ENCODE results near the gene ZBTB8B. TPM values are rescaled to one million over a fixed set of nuclear protein-coding genes. Genes with fewer than 3 reads are reported as not detected.
"Not testable (repeated sequence)": the region's sequence is repeated elsewhere in the genome, so short reads cannot be mapped to it uniquely, and the experiment has no call there.

ZBTB8B gene
- total RNA-seq, 2 experiments from 2014 or later, result not detected

- no peaks in the 10 kb centered on the region for H3K36me3 Mint-ChIP-seq
- H3K4me1 Mint-ChIP-seq, result no peaks in the 10 kb centered on the region
- H3K4me3 Mint-ChIP-seq, result no peak overlapping the region
- no peak for ATAC-seq (ENCODE audit: low read depth)
- no peak for DNase-seq
- peaks cover 4% of the 10 kb centered on the region for H3K27me3 Mint-ChIP-seq
- H3K27ac Mint-ChIP-seq, result no peak overlapping the region
- POLR2A ChIA-PET, result no interaction called here
- H3K9me3 Mint-ChIP-seq, result peaks cover 5% of the 10 kb centered on the region
These were observed 10.1 kb upstream of the ZBTB8B start for GRCh38 chr1:32454726-32455125.

GRCh38 chr1:32455958-32456357 lies 8.9 kb upstream of the ZBTB8B start:
- no peaks in the 10 kb centered on the region for H3K36me3 Mint-ChIP-seq
- no peak overlapping the region for H3K27ac Mint-ChIP-seq
- ATAC-seq (ENCODE audit: low read depth) (no peak), DNase-seq (no peak)
- no peaks in the 10 kb centered on the region for H3K4me1 Mint-ChIP-seq
- no peak overlapping the region for H3K4me3 Mint-ChIP-seq
- POLR2A ChIA-PET, result no interaction called here
- peaks cover 5% of the 10 kb centered on the region for H3K9me3 Mint-ChIP-seq
- peaks cover 4% of the 10 kb centered on the region for H3K27me3 Mint-ChIP-seq

- H3K4me1 Mint-ChIP-seq; DNase-seq; H3K9me3 Mint-ChIP-seq; H3K27ac Mint-ChIP-seq; H3K4me3 Mint-ChIP-seq; POLR2A ChIA-PET; ATAC-seq (ENCODE audit: low read depth); H3K36me3 Mint-ChIP-seq: not testable (repeated sequence)
- H3K27me3 Mint-ChIP-seq, result peaks cover 24% of the 10 kb centered on the region
These were observed 6.1 kb upstream of the ZBTB8B start for GRCh38 chr1:32458798-32459197.

- Mint-ChIP-seq H3K27me3 (peaks cover 58% of the 10 kb centered on the region), H3K4me1 (peaks cover 13% of the 10 kb centered on the region)
- ATAC-seq (ENCODE audit: low read depth); H3K4me3 Mint-ChIP-seq; POLR2A ChIA-PET; H3K27ac Mint-ChIP-seq; H3K9me3 Mint-ChIP-seq; H3K36me3 Mint-ChIP-seq; DNase-seq: not testable (repeated sequence)
These were observed 1.9 kb upstream of the ZBTB8B start for GRCh38 chr1:32462977-32463376.

GRCh38 chr1:32464191-32464715 lies 619 bp upstream of the ZBTB8B start:
- Mint-ChIP-seq H3K36me3 (peaks cover 5% of the 10 kb centered on the region), H3K4me1 (peaks cover 13% of the 10 kb centered on the region), H3K27me3 (peaks cover 60% of the 10 kb centered on the region), H3K4me3 (peak overlapping the region; percentile 69), H3K27ac (no peak overlapping the region), H3K9me3 (peaks cover 2% of the 10 kb centered on the region)
- no peak for ATAC-seq (ENCODE audit: low read depth)
- DNase-seq, result no peak
- POLR2A ChIA-PET, result interaction anchor here (0.6 kb wide), 1 partner anchor 173 kb away, joined by 4 read pairs; the partner anchor contains the start of gene HDAC1

- peak overlapping the region; percentile 69 for H3K4me3 Mint-ChIP-seq
- H3K36me3 Mint-ChIP-seq, result peaks cover 5% of the 10 kb centered on the region
- no peak for ATAC-seq (ENCODE audit: low read depth)
- DNase-seq, result no peak
- no peak overlapping the region for H3K27ac Mint-ChIP-seq
- H3K27me3 Mint-ChIP-seq, result peaks cover 69% of the 10 kb centered on the region
- POLR2A ChIA-PET, result interaction anchor here (0.5 kb wide), 1 partner anchor 247 kb away, joined by 4 read pairs; no protein-coding TSS in a partner anchor
- no peaks in the 10 kb centered on the region for H3K9me3 Mint-ChIP-seq
- peaks cover 13% of the 10 kb centered on the region for H3K4me1 Mint-ChIP-seq
These were observed 684 bp downstream of the ZBTB8B start for GRCh38 chr1:32465578-32465933.

- Mint-ChIP-seq H3K27ac (no peak overlapping the region), H3K4me1 (peaks cover 13% of the 10 kb centered on the region), H3K9me3 (no peaks in the 10 kb centered on the region), H3K4me3 (no peak overlapping the region), H3K36me3 (peaks cover 5% of the 10 kb centered on the region), H3K27me3 (peaks cover 74% of the 10 kb centered on the region)
- no peak for DNase-seq
- no peak for ATAC-seq (ENCODE audit: low read depth)
- POLR2A ChIA-PET, result no interaction called here
These were observed 1.9 kb downstream of the ZBTB8B start for GRCh38 chr1:32466761-32467160.

GRCh38 chr1:32468791-32469190 lies 3.9 kb downstream of the ZBTB8B start:
- no peak for ATAC-seq (ENCODE audit: low read depth)
- Mint-ChIP-seq H3K27ac (no peak overlapping the region), H3K4me3 (no peak overlapping the region), H3K4me1 (peaks cover 13% of the 10 kb centered on the region), H3K27me3 (peaks cover 54% of the 10 kb centered on the region), H3K9me3 (no peaks in the 10 kb centered on the region), H3K36me3 (peaks cover 5% of the 10 kb centered on the region)
- POLR2A ChIA-PET, result no interaction called here
- DNase-seq, result no peak

- Mint-ChIP-seq H3K4me3 (no peak overlapping the region), H3K9me3 (no peaks in the 10 kb centered on the region), H3K27ac (no peak overlapping the region), H3K4me1 (peaks cover 3% of the 10 kb centered on the region), H3K27me3 (peaks cover 41% of the 10 kb centered on the region), H3K36me3 (peaks cover 2% of the 10 kb centered on the region)
- ATAC-seq (ENCODE audit: low read depth) (no peak), DNase-seq (no peak)
- POLR2A ChIA-PET, result no interaction called here
These were observed 5.6 kb downstream of the ZBTB8B start for GRCh38 chr1:32470431-32470830.

- POLR2A ChIA-PET, result no interaction called here
These were observed 6.3 kb downstream of the ZBTB8B start for GRCh38 chr1:32470991-32471694.

GRCh38 chr1:32471695-32472362 lies 7.0 kb downstream of the ZBTB8B start:
- POLR2A ChIA-PET, result no interaction called here
- Mint-ChIP-seq H3K9me3 (no peaks in the 10 kb centered on the region), H3K4me1 (no peaks in the 10 kb centered on the region), H3K27ac (no peak overlapping the region), H3K36me3 (no peaks in the 10 kb centered on the region), H3K27me3 (peaks cover 28% of the 10 kb centered on the region), H3K4me3 (no peak overlapping the region)
- no peak for ATAC-seq (ENCODE audit: low read depth)
- no peak for DNase-seq

More at GRCh38 chr1:32470991-32471694, 6.3 kb downstream of the ZBTB8B start:
- ATAC-seq (ENCODE audit: low read depth) (no peak), DNase-seq (no peak)
- Mint-ChIP-seq H3K36me3 (no peaks in the 10 kb centered on the region), H3K27me3 (peaks cover 34% of the 10 kb centered on the region), H3K9me3 (no peaks in the 10 kb centered on the region), H3K4me1 (no peaks in the 10 kb centered on the region), H3K4me3 (no peak overlapping the region), H3K27ac (no peak overlapping the region)

GRCh38 chr1:32472966-32473365 lies 8.1 kb downstream of the ZBTB8B start:
- H3K36me3 Mint-ChIP-seq; H3K9me3 Mint-ChIP-seq; POLR2A ChIA-PET; H3K27ac Mint-ChIP-seq; H3K4me3 Mint-ChIP-seq; H3K4me1 Mint-ChIP-seq; ATAC-seq (ENCODE audit: low read depth); DNase-seq: not testable (repeated sequence)
- peaks cover 19% of the 10 kb centered on the region for H3K27me3 Mint-ChIP-seq

- H3K4me1 Mint-ChIP-seq, result no peaks in the 10 kb centered on the region
- DNase-seq (no peak), ATAC-seq (ENCODE audit: low read depth) (no peak)
- H3K9me3 Mint-ChIP-seq, result no peaks in the 10 kb centered on the region
- H3K4me3 Mint-ChIP-seq, result no peak overlapping the region
- no peak overlapping the region for H3K27ac Mint-ChIP-seq
- H3K27me3 Mint-ChIP-seq, result peaks cover 11% of the 10 kb centered on the region
- POLR2A ChIA-PET, result no interaction called here
- no peaks in the 10 kb centered on the region for H3K36me3 Mint-ChIP-seq
These were observed 10.1 kb downstream of the ZBTB8B start for GRCh38 chr1:32474954-32475353.

- Mint-ChIP-seq H3K27ac (no peak overlapping the region), H3K9me3 (peaks cover 1% of the 10 kb centered on the region), H3K27me3 (peaks cover 8% of the 10 kb centered on the region), H3K4me3 (no peak overlapping the region), H3K4me1 (no peaks in the 10 kb centered on the region), H3K36me3 (no peaks in the 10 kb centered on the region)
- POLR2A ChIA-PET, result no interaction called here
- DNase-seq (no peak), ATAC-seq (ENCODE audit: low read depth) (no peak)
These were observed 15.1 kb downstream of the ZBTB8B start for GRCh38 chr1:32480003-32480402.

All from activated naive CD8-positive, alpha-beta T cell treated with anti-CD3 and anti-CD28 coated beads, Interleukin-2, amount 10 ng/mL, durations not matched to agents 7 days and 5 days (primary cell).